ENCODE measurements around the gene POLRMT.

POLRMT gene

GRCh38 chr19:601310-601709, 32.0 kb downstream of the POLRMT start:
- H3K36me3 ChIP-seq (ENCODE audit: control insufficient read depth, insufficient read depth, low read length): no peaks in the 10 kb centered on the region; the same call in 1 of the 2 replicates
- no peaks in the 10 kb centered on the region for H3K4me1 ChIP-seq (ENCODE audit: control insufficient read depth, insufficient read depth, low read length)
- H3K27ac ChIP-seq (ENCODE audit: low read length): no peak overlapping the region
- no CpG with 5 or more reads among the region's 28 CpGs for WGBS (ENCODE audit: insufficient coverage, insufficient read length)
- DNase-seq (ENCODE audit: low read depth, low spot score): no peak
- 0 out of 2 replicates have a peak, but pooled peaks cover 2% of the 10 kb centered on the region for H3K9me3 ChIP-seq (ENCODE audit: control insufficient read depth, insufficient read depth, low read length)
- no peaks in the 10 kb centered on the region for H3K27me3 ChIP-seq (ENCODE audit: control insufficient read depth, insufficient read depth, low read length)
- H3K4me3 ChIP-seq (ENCODE audit: low read length): no peak overlapping the region

GRCh38 chr19:597406-598315, 35.7 kb downstream of the POLRMT start:
- DNase-seq (ENCODE audit: low read depth, low spot score): no peak
- no peaks in the 10 kb centered on the region for H3K9me3 ChIP-seq (ENCODE audit: control insufficient read depth, insufficient read depth, low read length)

GRCh38 chr19:596263-596655, 37.1 kb downstream of the POLRMT start:
- Histone ChIP-seq H3K4me3 (ENCODE audit: low read length) (no peak overlapping the region), H3K36me3 (ENCODE audit: control insufficient read depth, insufficient read depth, low read length) (no peaks in the 10 kb centered on the region), H3K27ac (ENCODE audit: low read length) (no peak overlapping the region), H3K27me3 (ENCODE audit: control insufficient read depth, insufficient read depth, low read length) (peaks cover 2% of the 10 kb centered on the region; the same call in 1 of the 2 replicates), H3K4me1 (ENCODE audit: control insufficient read depth, insufficient read depth, low read length) (peaks cover 2% of the 10 kb centered on the region; the same call in 1 of the 2 replicates), H3K9me3 (ENCODE audit: control insufficient read depth, insufficient read depth, low read length) (no peaks in the 10 kb centered on the region)
- WGBS (ENCODE audit: insufficient coverage, insufficient read length): no CpG with 5 or more reads among the region's 16 CpGs
- no peak for DNase-seq (ENCODE audit: low read depth, low spot score)

More at GRCh38 chr19:597406-598315, 35.7 kb downstream of the POLRMT start:
- WGBS (ENCODE audit: insufficient coverage, insufficient read length): no CpG with 5 or more reads among the region's 18 CpGs
- Histone ChIP-seq H3K27ac (ENCODE audit: low read length) (no peak overlapping the region), H3K4me3 (ENCODE audit: low read length) (no peak overlapping the region), H3K27me3 (ENCODE audit: control insufficient read depth, insufficient read depth, low read length) (no peaks in the 10 kb centered on the region), H3K36me3 (ENCODE audit: control insufficient read depth, insufficient read depth, low read length) (no peaks in the 10 kb centered on the region; the same call in 1 of the 2 replicates), H3K4me1 (ENCODE audit: control insufficient read depth, insufficient read depth, low read length) (no peaks in the 10 kb centered on the region)

GRCh38 chr19:595326-596262, 37.7 kb downstream of the POLRMT start:
- WGBS (ENCODE audit: insufficient coverage, insufficient read length): no CpG with 5 or more reads among the region's 42 CpGs
- peaks cover 2% of the 10 kb centered on the region; the same call in 1 of the 2 replicates for H3K4me1 ChIP-seq (ENCODE audit: control insufficient read depth, insufficient read depth, low read length)
- no peak overlapping the region for H3K4me3 ChIP-seq (ENCODE audit: low read length)
- peaks cover 7% of the 10 kb centered on the region; the same call in 1 of the 2 replicates for H3K27me3 ChIP-seq (ENCODE audit: control insufficient read depth, insufficient read depth, low read length)
- no peak overlapping the region for H3K27ac ChIP-seq (ENCODE audit: low read length)
- H3K9me3 ChIP-seq (ENCODE audit: control insufficient read depth, insufficient read depth, low read length): no peaks in the 10 kb centered on the region
- no peak for DNase-seq (ENCODE audit: low read depth, low spot score)
- no peaks in the 10 kb centered on the region for H3K36me3 ChIP-seq (ENCODE audit: control insufficient read depth, insufficient read depth, low read length)

GRCh38 chr19:594265-594870, 39.0 kb downstream of the POLRMT start:
- H3K36me3 ChIP-seq (ENCODE audit: control insufficient read depth, insufficient read depth, low read length): no peaks in the 10 kb centered on the region
- peaks cover 7% of the 10 kb centered on the region; the same call in 1 of the 2 replicates for H3K27me3 ChIP-seq (ENCODE audit: control insufficient read depth, insufficient read depth, low read length)
- H3K4me1 ChIP-seq (ENCODE audit: control insufficient read depth, insufficient read depth, low read length): peaks cover 2% of the 10 kb centered on the region; the same call in 1 of the 2 replicates
- no peak for DNase-seq (ENCODE audit: low read depth, low spot score)
- no CpG with 5 or more reads among the region's 24 CpGs for WGBS (ENCODE audit: insufficient coverage, insufficient read length)
- no peak overlapping the region for H3K27ac ChIP-seq (ENCODE audit: low read length)
- no peaks in the 10 kb centered on the region for H3K9me3 ChIP-seq (ENCODE audit: control insufficient read depth, insufficient read depth, low read length)
- H3K4me3 ChIP-seq (ENCODE audit: low read length): no peak overlapping the region

GRCh38 chr19:593505-593904, 39.8 kb downstream of the POLRMT start:
- Histone ChIP-seq H3K36me3 (ENCODE audit: control insufficient read depth, insufficient read depth, low read length) (no peaks in the 10 kb centered on the region), H3K4me3 (ENCODE audit: low read length) (no peak overlapping the region), H3K9me3 (ENCODE audit: control insufficient read depth, insufficient read depth, low read length) (no peaks in the 10 kb centered on the region), H3K4me1 (ENCODE audit: control insufficient read depth, insufficient read depth, low read length) (peaks cover 3% of the 10 kb centered on the region; the same call in 1 of the 2 replicates), H3K27me3 (ENCODE audit: control insufficient read depth, insufficient read depth, low read length) (peaks cover 13% of the 10 kb centered on the region; the same call in 1 of the 2 replicates), H3K27ac (ENCODE audit: low read length) (no peak overlapping the region)
- DNase-seq (ENCODE audit: low read depth, low spot score): no peak
- no CpG with 5 or more reads among the region's 9 CpGs for WGBS (ENCODE audit: insufficient coverage, insufficient read length)

GRCh38 chr19:593055-593454, 40.3 kb downstream of the POLRMT start:
- Histone ChIP-seq H3K4me3 (ENCODE audit: low read length) (no peak overlapping the region), H3K27me3 (ENCODE audit: control insufficient read depth, insufficient read depth, low read length) (peaks cover 13% of the 10 kb centered on the region; the same call in 1 of the 2 replicates), H3K9me3 (ENCODE audit: control insufficient read depth, insufficient read depth, low read length) (no peaks in the 10 kb centered on the region), H3K27ac (ENCODE audit: low read length) (no peak overlapping the region), H3K4me1 (ENCODE audit: control insufficient read depth, insufficient read depth, low read length) (peaks cover 3% of the 10 kb centered on the region; the same call in 1 of the 2 replicates), H3K36me3 (ENCODE audit: control insufficient read depth, insufficient read depth, low read length) (no peaks in the 10 kb centered on the region)
- WGBS (ENCODE audit: insufficient coverage, insufficient read length): no CpG with 5 or more reads among the region's 18 CpGs
- DNase-seq (ENCODE audit: low read depth, low spot score): no peak

GRCh38 chr19:592101-592500, 41.2 kb downstream of the POLRMT start:
- Histone ChIP-seq H3K4me1 (ENCODE audit: control insufficient read depth, insufficient read depth, low read length) (peaks cover 3% of the 10 kb centered on the region; the same call in 1 of the 2 replicates), H3K27ac (ENCODE audit: low read length) (no peak overlapping the region), H3K27me3 (ENCODE audit: control insufficient read depth, insufficient read depth, low read length) (peaks cover 13% of the 10 kb centered on the region; the same call in 1 of the 2 replicates), H3K9me3 (ENCODE audit: control insufficient read depth, insufficient read depth, low read length) (no peaks in the 10 kb centered on the region), H3K36me3 (ENCODE audit: control insufficient read depth, insufficient read depth, low read length) (no peaks in the 10 kb centered on the region), H3K4me3 (ENCODE audit: low read length) (no peak overlapping the region)
- no peak for DNase-seq (ENCODE audit: low read depth, low spot score)
- no CpG with 5 or more reads among the region's 19 CpGs for WGBS (ENCODE audit: insufficient coverage, insufficient read length)

- H3K9me3 ChIP-seq (ENCODE audit: control insufficient read depth, insufficient read depth, low read length): no peaks in the 10 kb centered on the region
- WGBS (ENCODE audit: insufficient coverage, insufficient read length): no CpG with 5 or more reads among the region's 75 CpGs
- no peaks in the 10 kb centered on the region for H3K36me3 ChIP-seq (ENCODE audit: control insufficient read depth, insufficient read depth, low read length)
- H3K4me3 ChIP-seq (ENCODE audit: low read length): no peak overlapping the region
- peaks cover 13% of the 10 kb centered on the region; the same call in 1 of the 2 replicates for H3K27me3 ChIP-seq (ENCODE audit: control insufficient read depth, insufficient read depth, low read length)
- H3K4me1 ChIP-seq (ENCODE audit: control insufficient read depth, insufficient read depth, low read length): peaks cover 3% of the 10 kb centered on the region; the same call in 1 of the 2 replicates
- no peak overlapping the region for H3K27ac ChIP-seq (ENCODE audit: low read length)
- no peak for DNase-seq (ENCODE audit: low read depth, low spot score)
Measured at GRCh38 chr19:591099-591958, 42.0 kb downstream of the POLRMT start.

All from iPS DF 6.9 (cell line).